Endothelial cell of coronary artery (primary cell): ENCODE measurements around the gene RND1. TPM values are rescaled to one million over a fixed set of nuclear protein-coding genes. Genes with fewer than 3 reads are reported as not detected.

ENCODE experiments used
- total RNA-seq: library from RNA; depleted of rRNA; stranded (reverse); fragments of >200 nt; gene quantifications from 2 replicates; pipeline ENCODE4 v1.2.3, GENCODE V29; 2014

Gene RND1
- total RNA-seq, result 1.5 and 2.9 TPM in 2 replicates

DNA sequence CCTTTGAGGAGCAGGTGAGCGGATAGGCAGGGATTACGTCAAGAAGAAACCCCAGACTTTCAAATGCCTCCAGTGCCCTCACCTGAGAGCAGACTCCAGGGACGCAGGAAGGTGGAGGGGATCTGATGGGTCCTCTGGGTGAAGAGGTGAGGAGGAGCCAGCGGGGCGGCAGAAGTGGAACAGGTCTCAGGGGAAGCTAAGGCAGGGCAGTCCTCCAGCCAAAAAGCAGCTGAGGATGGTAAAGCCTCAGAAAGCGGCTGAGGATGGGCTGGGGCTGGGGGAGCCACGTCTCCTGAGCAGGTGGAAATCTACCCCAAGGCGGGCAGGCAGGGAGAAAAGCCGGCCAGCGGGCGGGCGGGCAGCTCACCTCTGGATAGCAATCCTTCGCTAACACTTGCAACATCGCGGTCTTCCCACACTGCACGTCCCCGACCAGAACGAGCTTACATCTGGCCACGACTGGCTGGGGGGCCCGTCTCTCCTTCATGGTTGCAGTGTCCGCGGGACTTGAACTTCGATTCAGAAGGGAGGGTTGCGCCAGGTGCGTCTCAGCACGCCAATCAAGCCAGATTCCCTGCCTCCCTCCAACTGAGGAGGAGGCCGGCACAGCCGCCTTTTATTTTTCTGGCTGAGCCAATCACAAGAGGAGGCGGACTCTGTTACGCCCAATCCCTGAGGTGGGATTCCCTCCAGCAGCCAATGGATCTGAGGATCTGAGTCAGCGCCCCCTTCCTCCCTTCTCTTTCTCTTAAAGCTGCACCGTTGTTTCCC lies at the start of gene RND1:
RND1 (minus strand) TSS at position 590 of the 771 bp plus-strand sequence; CDS start at position 487, 103 bp downstream.

DNA sequence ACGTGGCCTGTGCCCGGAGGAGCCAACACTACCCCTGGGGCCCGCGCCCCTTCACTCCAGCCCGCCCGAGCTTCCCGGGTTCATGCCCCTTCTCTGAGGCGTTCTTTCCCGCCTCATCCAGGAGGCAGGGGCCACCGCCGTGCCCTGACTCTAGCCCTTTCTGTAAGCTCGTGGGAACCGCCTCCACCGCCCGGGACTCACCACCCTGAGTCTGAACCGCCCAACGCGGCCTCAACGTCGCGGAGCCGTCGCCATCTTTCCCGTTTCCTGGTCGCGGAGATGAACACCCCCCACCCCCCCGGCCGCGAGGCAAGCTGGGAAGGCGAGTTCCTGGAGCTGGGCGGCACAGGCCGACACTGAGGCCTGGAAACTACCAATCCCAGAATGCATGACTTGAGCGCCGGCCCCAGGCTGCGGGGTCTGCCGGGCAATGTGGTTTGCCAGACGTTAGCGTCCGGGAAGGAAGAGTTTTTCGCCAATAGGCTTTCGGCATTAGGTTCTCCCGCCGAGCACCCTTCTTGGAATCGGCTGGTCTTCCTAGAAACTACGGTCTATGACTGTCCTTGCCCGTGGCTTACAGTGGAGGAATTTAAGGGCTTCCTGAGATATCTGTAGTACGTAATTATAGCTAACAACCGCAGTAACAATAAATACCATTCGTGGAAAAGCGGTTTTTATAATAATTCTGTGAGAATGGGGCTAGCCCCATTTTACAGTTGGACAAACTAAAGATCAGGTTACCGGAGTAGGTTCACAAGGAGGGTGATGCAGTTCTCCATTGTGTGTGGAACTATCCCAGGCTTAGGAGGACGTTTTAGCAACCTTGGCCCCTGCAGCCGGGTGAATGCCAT lies 13.6 kb downstream of the RND1 start, which contains the start of gene DDX23:
DDX23 (minus strand) TSS at position 281 of the 851 bp plus-strand sequence. CDS start 6,381 bp downstream, outside the sequence.

DNA sequence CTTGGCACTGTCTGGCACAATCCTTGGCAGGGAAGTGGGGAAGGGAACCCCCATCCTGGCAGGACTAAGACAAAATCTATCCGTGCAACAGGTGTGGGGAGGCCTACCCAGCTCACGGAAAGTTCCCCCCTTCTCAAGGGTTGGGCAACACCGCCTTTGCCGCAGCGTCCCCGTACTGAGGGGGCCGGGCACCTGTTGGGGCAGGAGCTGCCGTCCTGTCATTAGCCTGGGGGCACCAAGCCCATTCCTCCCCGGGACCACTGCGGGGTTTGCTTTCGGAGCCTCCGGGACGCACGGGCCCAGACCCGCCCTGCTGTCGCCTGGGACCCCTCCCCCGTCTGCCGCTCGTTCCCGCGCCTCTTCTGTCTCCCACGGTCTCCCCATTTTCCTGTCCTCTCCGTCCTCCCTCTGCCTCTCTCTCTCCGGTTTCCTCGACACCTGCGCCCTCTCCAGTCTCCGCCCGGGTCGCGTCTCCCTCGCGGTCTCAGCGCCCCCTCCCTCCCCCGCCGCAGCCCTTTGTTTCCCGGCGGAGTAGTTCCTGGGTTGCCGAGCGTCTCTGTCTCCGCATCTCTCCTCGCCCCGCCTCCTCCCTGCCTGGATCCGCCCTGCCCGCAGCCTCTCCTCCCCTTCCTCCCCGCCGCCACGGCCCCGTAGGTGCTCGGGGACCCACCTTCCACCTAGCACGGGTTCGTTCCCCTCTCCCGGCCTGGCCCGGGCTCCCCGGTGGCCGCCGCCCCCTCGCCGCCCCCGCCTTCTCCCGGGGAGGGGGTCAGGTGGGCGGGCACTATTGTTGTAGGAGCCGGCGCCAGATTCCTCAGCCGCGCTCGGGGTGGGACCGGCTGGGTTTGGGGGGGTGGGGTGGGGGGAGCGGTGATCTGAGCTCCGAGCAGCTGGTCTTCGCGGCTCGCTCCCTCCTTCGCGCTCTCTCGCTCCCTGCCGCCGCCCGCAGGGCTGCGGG lies 47.5 kb downstream of the RND1 start, which contains the start of gene CACNB3:
CACNB3 (plus strand) TSS at position 624 of the 958 bp plus-strand sequence. CDS start 434 bp downstream, outside the sequence.

Other genes starting within 250 kb of the RND1 start
- 38.4 and 39.7 TPM in 2 replicates for gene KANSL2, start 183.6 kb downstream of the RND1 start, total RNA-seq
- 19.3 and 24.4 TPM in 2 replicates for gene CCNT1, start 149.2 kb downstream of the RND1 start, total RNA-seq
- 34.6 and 55.4 TPM in 2 replicates for gene ADCY6, start 76.8 kb downstream of the RND1 start, total RNA-seq
- gene CACNB3, start 47.4 kb downstream of the RND1 start, total RNA-seq, result 15.7 and 20.0 TPM in 2 replicates
- 98.9 and 102 TPM in 2 replicates for gene DDX23, start 13.7 kb downstream of the RND1 start, total RNA-seq
- gene FKBP11, start 59.6 kb upstream of the RND1 start, total RNA-seq, result 13.0 and 19.2 TPM in 2 replicates
- 37.4 and 38.4 TPM in 2 replicates for gene ARF3, start 91.6 kb upstream of the RND1 start, total RNA-seq
- 0.09 TPM in 1 of 2 replicates, not detected in the other for gene WNT10B, start 105.9 kb upstream of the RND1 start, total RNA-seq
- gene WNT1, start 112.5 kb upstream of the RND1 start, total RNA-seq, result not detected in 2 replicates
- 0.09 TPM in 2 replicates for gene DDN, start 133.5 kb upstream of the RND1 start, total RNA-seq
- 45.0 and 48.8 TPM in 2 replicates for gene PRKAG1, start 152.9 kb upstream of the RND1 start, total RNA-seq
- 36.2 and 58.5 TPM in 2 replicates for gene KMT2D, start 194.9 kb upstream of the RND1 start, total RNA-seq
- gene RHEBL1, start 204.1 kb upstream of the RND1 start, total RNA-seq, result 0.94 and 2.1 TPM in 2 replicates
- gene DHH, start 228.9 kb upstream of the RND1 start, total RNA-seq, result 7.5 and 7.8 TPM in 2 replicates
- gene LMBR1L, start 245.0 kb upstream of the RND1 start, total RNA-seq, result 73.7 and 107 TPM in 2 replicates